ENCODE results near the gene PTPRK.

PTPRK gene

GRCh38 chr6:128121190-128121589 is 399.2 kb downstream of the PTPRK start:
- Mint-ChIP-seq H3K4me3 (no peak overlapping the region), H3K27ac (no peak overlapping the region), H3K9me3 (no peaks in the 10 kb centered on the region), H3K4me1 (peaks cover 22% of the 10 kb centered on the region), H3K27me3 (no peaks in the 10 kb centered on the region)
- ATAC-seq, result no peak
- no peak for DNase-seq

GRCh38 chr6:128118401-128118800 is 402.0 kb downstream of the PTPRK start:
- Mint-ChIP-seq H3K27me3 (no peaks in the 10 kb centered on the region), H3K4me1 (peaks cover 20% of the 10 kb centered on the region), H3K27ac (no peak overlapping the region), H3K4me3 (no peak overlapping the region), H3K9me3 (peaks cover 4 to 14% of the 10 kb centered on the region in 2 donors)
- DNase-seq, result no peak
- no peak for ATAC-seq

GRCh38 chr6:128117916-128118315 is 402.5 kb downstream of the PTPRK start:
- peaks cover 22% of the 10 kb centered on the region for H3K4me1 Mint-ChIP-seq
- no peak overlapping the region for H3K27ac Mint-ChIP-seq
- no peak for DNase-seq
- no peak for ATAC-seq
- peaks cover 4 to 14% of the 10 kb centered on the region in 2 donors for H3K9me3 Mint-ChIP-seq
- no peaks in the 10 kb centered on the region for H3K27me3 Mint-ChIP-seq
- H3K4me3 Mint-ChIP-seq, result no peak overlapping the region

- Mint-ChIP-seq H3K27ac (no peak overlapping the region), H3K4me1 (peaks cover 30% of the 10 kb centered on the region)
- no peak for DNase-seq
These were observed 406.2 kb downstream of the PTPRK start for GRCh38 chr6:128114164-128114563.

GRCh38 chr6:128112494-128112893 is 407.9 kb downstream of the PTPRK start:
- H3K27me3 Mint-ChIP-seq, result no peaks in the 10 kb centered on the region
- peaks cover 25% of the 10 kb centered on the region for H3K4me1 Mint-ChIP-seq
- no peak for ATAC-seq
- peak overlapping the region; percentile 16 to 59 for H3K27ac Mint-ChIP-seq
- H3K9me3 Mint-ChIP-seq, result peaks cover 4 to 14% of the 10 kb centered on the region in 2 donors
- no peak for DNase-seq
- peak overlapping the region; percentile 58 to 78 for H3K4me3 Mint-ChIP-seq

More at GRCh38 chr6:128114164-128114563, 406.2 kb downstream of the PTPRK start:
- Mint-ChIP-seq H3K9me3 (peaks cover 4 to 14% of the 10 kb centered on the region in 2 donors), H3K27me3 (no peaks in the 10 kb centered on the region), H3K4me3 (no peak overlapping the region)
- no peak for ATAC-seq

GRCh38 chr6:128111096-128111495 is 409.3 kb downstream of the PTPRK start:
- peaks cover 4 to 14% of the 10 kb centered on the region in 2 donors for H3K9me3 Mint-ChIP-seq
- no peak overlapping the region for H3K4me3 Mint-ChIP-seq
- H3K27ac Mint-ChIP-seq, result no peak overlapping the region
- no peaks in the 10 kb centered on the region for H3K27me3 Mint-ChIP-seq
- peaks cover 25% of the 10 kb centered on the region for H3K4me1 Mint-ChIP-seq
- ATAC-seq (no peak), DNase-seq (no peak)

GRCh38 chr6:128107682-128108081 is 412.7 kb downstream of the PTPRK start:
- ATAC-seq (no peak), DNase-seq (no peak)
- Mint-ChIP-seq H3K27ac (no peak overlapping the region), H3K27me3 (no peaks in the 10 kb centered on the region), H3K4me3 (no peak overlapping the region), H3K9me3 (no peaks in the 10 kb centered on the region), H3K4me1 (peaks cover 27% of the 10 kb centered on the region)

- Mint-ChIP-seq H3K27me3 (no peaks in the 10 kb centered on the region), H3K9me3 (no peaks in the 10 kb centered on the region), H3K4me1 (peaks cover 41% of the 10 kb centered on the region), H3K27ac (peak overlapping the region in 1 of 2 donors; percentile 19), H3K4me3 (no peak overlapping the region)
- DNase-seq, result no peak
- ATAC-seq, result no peak
These were observed 420.7 kb downstream of the PTPRK start for GRCh38 chr6:128099571-128100197.

- peak overlapping the region in 1 of 2 donors; percentile 7 for H3K4me3 Mint-ChIP-seq
- ATAC-seq, result peak; percentile 85
- peak overlapping the region; percentile 32 to 65 for H3K27ac Mint-ChIP-seq
- no peaks in the 10 kb centered on the region for H3K27me3 Mint-ChIP-seq
- H3K4me1 Mint-ChIP-seq, result peaks cover 40% of the 10 kb centered on the region
- no peaks in the 10 kb centered on the region for H3K9me3 Mint-ChIP-seq
- peak; percentile 4 to 19 for DNase-seq
These were observed 422.3 kb downstream of the PTPRK start for GRCh38 chr6:128098000-128098581.

- no peak overlapping the region for H3K4me3 Mint-ChIP-seq
- peak overlapping the region in 1 of 2 donors; percentile 29 for H3K27ac Mint-ChIP-seq
- peaks cover 37% of the 10 kb centered on the region for H3K4me1 Mint-ChIP-seq
- H3K27me3 Mint-ChIP-seq, result no peaks in the 10 kb centered on the region
- H3K9me3 Mint-ChIP-seq, result no peaks in the 10 kb centered on the region
- DNase-seq (no peak), ATAC-seq (no peak)
These were observed 423.4 kb downstream of the PTPRK start for GRCh38 chr6:128097009-128097408.

- no peaks in the 10 kb centered on the region for H3K9me3 Mint-ChIP-seq
- peak overlapping the region in 1 of 2 donors; percentile 59 for H3K27ac Mint-ChIP-seq
- DNase-seq (no peak), ATAC-seq (no peak)
- peak overlapping the region in 1 of 2 donors; percentile 30 for H3K4me3 Mint-ChIP-seq
- H3K27me3 Mint-ChIP-seq, result no peaks in the 10 kb centered on the region
- H3K4me1 Mint-ChIP-seq, result peaks cover 37% of the 10 kb centered on the region
These were observed 425.0 kb downstream of the PTPRK start for GRCh38 chr6:128095362-128095761.

GRCh38 chr6:128079021-128079420 is 441.4 kb downstream of the PTPRK start:
- H3K4me3 Mint-ChIP-seq, result no peak overlapping the region
- no peak for DNase-seq
- H3K4me1 Mint-ChIP-seq, result peaks cover 6% of the 10 kb centered on the region
- no peak overlapping the region for H3K27ac Mint-ChIP-seq
- H3K9me3 Mint-ChIP-seq, result no peaks in the 10 kb centered on the region
- no peaks in the 10 kb centered on the region for H3K27me3 Mint-ChIP-seq
- ATAC-seq, result no peak

- Mint-ChIP-seq H3K27ac (no peak overlapping the region), H3K27me3 (no peaks in the 10 kb centered on the region), H3K9me3 (no peaks in the 10 kb centered on the region), H3K4me1 (peaks cover 6% of the 10 kb centered on the region), H3K4me3 (no peak overlapping the region)
- ATAC-seq, result no peak
- DNase-seq, result no peak
These were observed 442.1 kb downstream of the PTPRK start for GRCh38 chr6:128078276-128078675.

- H3K27ac Mint-ChIP-seq, result no peak overlapping the region
- no peak overlapping the region for H3K4me3 Mint-ChIP-seq
- peaks cover 6% of the 10 kb centered on the region for H3K4me1 Mint-ChIP-seq
- no peaks in the 10 kb centered on the region for H3K27me3 Mint-ChIP-seq
- ATAC-seq (no peak), DNase-seq (no peak)
- no peaks in the 10 kb centered on the region for H3K9me3 Mint-ChIP-seq
These were observed 443.6 kb downstream of the PTPRK start for GRCh38 chr6:128076843-128077242.

GRCh38 chr6:128074567-128074966 is 445.8 kb downstream of the PTPRK start:
- H3K4me3 Mint-ChIP-seq, result no peak overlapping the region
- H3K27ac Mint-ChIP-seq, result no peak overlapping the region
- DNase-seq (no peak), ATAC-seq (no peak)
- peaks cover 14% of the 10 kb centered on the region for H3K4me1 Mint-ChIP-seq
- no peaks in the 10 kb centered on the region for H3K27me3 Mint-ChIP-seq
- H3K9me3 Mint-ChIP-seq, result no peaks in the 10 kb centered on the region

GRCh38 chr6:128073389-128073788 is 447.0 kb downstream of the PTPRK start:
- Mint-ChIP-seq H3K27ac (no peak overlapping the region), H3K4me3 (no peak overlapping the region), H3K9me3 (no peaks in the 10 kb centered on the region), H3K27me3 (no peaks in the 10 kb centered on the region), H3K4me1 (peaks cover 13% of the 10 kb centered on the region)
- ATAC-seq (no peak), DNase-seq (no peak)
